Hepatocyte (in vitro differentiated cells): ENCODE results near the gene PAXX.

Source experiments
- CTCF ChIP-seq: fragments of 200-600 bp; sonication (generic); IDR thresholded peaks from 2 replicates; pipeline ENCODE4 v1.5.1; 2016; ENCODE audit warnings: antibody characterized with exemption, mild to moderate bottlenecking; ENCODE audit not compliant: poor library complexity
- EZH2 ChIP-seq: fragments of 200-600 bp; sonication (generic); IDR thresholded peaks from 2 replicates; pipeline ENCODE4 v1.6.1; 2016; ENCODE audit warnings: antibody characterized with exemption, mild to moderate bottlenecking, borderline replicate concordance

- TF ChIP-seq CTCF = no peak
- no peak for TF ChIP-seq EZH2
These were observed 24.8 kb downstream of the PAXX start for GRCh38 chr9:137017071-137017470.
